ENCODE results near the gene SHBG. TPM values are rescaled to one million over a fixed set of nuclear protein-coding genes. Genes with fewer than 3 reads are reported as not detected.

The SHBG gene
- total RNA-seq, 1 experiment from 2014 or later, result not detected

DNA sequence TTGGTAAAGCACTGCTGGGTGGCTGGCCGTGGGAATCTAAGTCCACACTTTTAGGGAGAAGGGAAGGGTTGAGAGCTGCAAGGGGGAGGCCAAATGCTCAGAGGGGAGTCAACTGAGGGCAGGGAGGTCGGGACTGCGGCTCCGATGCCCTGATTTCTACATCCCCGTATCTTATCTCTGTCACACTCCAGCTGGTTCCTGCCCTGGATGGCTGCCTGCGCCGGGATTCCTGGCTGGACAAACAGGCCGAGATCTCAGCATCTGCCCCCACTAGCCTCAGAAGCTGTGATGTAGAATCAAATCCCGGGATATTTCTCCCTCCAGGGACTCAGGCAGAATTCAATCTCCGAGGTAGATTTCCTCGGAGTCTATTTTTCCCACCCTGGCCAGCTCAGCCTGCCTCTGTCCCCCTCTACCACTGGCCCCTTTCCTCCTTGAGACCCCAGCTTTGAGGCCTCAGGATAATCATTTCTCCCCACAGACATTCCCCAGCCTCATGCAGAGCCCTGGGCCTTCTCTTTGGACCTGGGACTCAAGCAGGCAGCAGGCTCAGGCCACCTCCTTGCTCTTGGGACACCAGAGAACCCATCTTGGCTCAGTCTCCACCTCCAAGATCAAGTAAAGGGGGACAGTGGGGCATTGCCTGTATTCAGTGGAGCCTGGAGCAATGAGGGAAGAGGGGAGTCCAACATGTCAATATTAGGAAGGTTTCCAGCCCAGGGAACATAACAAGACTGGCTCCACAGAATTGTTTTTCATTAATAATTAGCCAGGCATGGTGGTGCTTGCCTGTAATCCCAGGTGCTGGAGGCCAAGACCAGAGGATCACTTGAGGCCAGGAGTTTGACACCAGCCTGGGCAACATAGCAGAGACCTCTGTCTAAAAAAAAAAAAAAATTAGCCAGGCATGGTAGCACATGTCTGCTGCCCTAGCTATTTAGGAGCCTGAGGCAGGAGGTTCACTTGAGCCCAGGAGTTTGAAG, 1.8 kb downstream of the SHBG start:
- H3K9me2 ChIP-seq (ENCODE audit: insufficient read depth), result no peaks in the 10 kb centered on the region
- ChIA-PET POLR2A (interaction anchor here (1.0 to 3.7 kb wide), 3 partner anchors 10 to 55 kb away, joined by 5 to 31 read pairs (median 6); partner anchors contain the start of genes MPDU1, TP53 and WRAP53), RAD21 (ENCODE audit: low non-redundant PET in 1 of 2, low total read pairs in 2 of 2, uncharacterized antibody in 2 of 2, unreplicated experiment in 2 of 2) (interaction anchor here (0.8 to 1.0 kb wide), 3 partner anchors 45 to 56 kb away, joined by 3 to 5 read pairs (median 3); partner anchors contain the start of gene TP53 (in 2 of the 2)), CTCF (interaction anchor here (0.6 to 5.4 kb wide), 10 partner anchors 8 to 410 kb away, joined by 3 to 54 read pairs (median 4); partner anchors contain the start of genes FXR2, TP53 and WRAP53)
- BruUV-seq (replicated peaks), result no TSS peak
- no peak overlapping the region for H3K4me3 ChIP-seq (replicated peaks in 1 of 2; ENCODE audit: low read depth in 1 of 2, low read length in 2 of 2)
- DNase-seq (ENCODE audit: low read depth, low spot score) (no peak), ATAC-seq (no peak)
- H4K20me1 ChIP-seq (ENCODE audit: insufficient read depth), result no peaks in the 10 kb centered on the region
- intact Hi-C loops (cut with micrococcal nuclease), result loop anchor here (1.0 to 5.0 kb wide), 2 partner anchors 56 to 426 kb away; partner anchors contain the start of gene TP53
- H3K4me2 ChIP-seq (ENCODE audit: low read length), result no peak overlapping the region
- H3K9me3 ChIP-seq (ENCODE audit: control insufficient read depth in 1 of 2, insufficient read depth in 1 of 2, low read depth in 1 of 2, low read length in 2 of 2), result no peaks in the 10 kb centered on the region
- no peak overlapping the region for H2AFZ ChIP-seq (ENCODE audit: low read depth, low read length, poor library complexity, severe bottlenecking)
- no peaks in the 10 kb centered on the region for H3K36me3 ChIP-seq (ENCODE audit: control insufficient read depth in 1 of 2, insufficient read depth in 2 of 2, low read length in 2 of 2)
- no peak overlapping the region for H3K9ac ChIP-seq (ENCODE audit: low read length)
- H3K27ac ChIP-seq (ENCODE audit: low read depth, low read length), result no peak overlapping the region; the same call in 1 of the 2 replicates
- H3K79me2 ChIP-seq (ENCODE audit: insufficient read depth, low read length), result peaks cover 3% of the 10 kb centered on the region; the same call in 1 of the 2 replicates
- TF ChIP-seq EZH2phosphoT487 (IDR thresholded peaks at IDR 0.05; ENCODE audit: borderline replicate concordance) (no peak), ELF1 (IDR thresholded peaks at IDR 0.05; ENCODE audit: borderline replicate concordance, low read depth) (no peak), TCF7L2 (IDR thresholded peaks at IDR 0.05; ENCODE audit: borderline replicate concordance, extremely low read depth, insufficient read depth, insufficient read length) (no peak), ZNF274 (IDR thresholded peaks at IDR 0.05; ENCODE audit: low read depth, low read length) (no peak), SIN3A (IDR thresholded peaks at IDR 0.05; ENCODE audit: low read depth) (no peak), EGR1 (IDR thresholded peaks at IDR 0.05; ENCODE audit: low read depth) (no peak), ZFX (IDR thresholded peaks at IDR 0.05) (no peak), EZH2 (IDR thresholded peaks at IDR 0.05) (no peak), FOSL1 (IDR thresholded peaks at IDR 0.05; ENCODE audit: low read depth) (no peak), JUND (IDR thresholded peaks at IDR 0.05) (no peak), CBX3 (IDR thresholded peaks at IDR 0.05; ENCODE audit: low read depth) (no peak), POLR2A (IDR thresholded peaks at IDR 0.05; ENCODE audit: borderline replicate concordance, extremely low read depth, insufficient read depth, insufficient read length) (no peak), SRF (IDR thresholded peaks at IDR 0.05; ENCODE audit: low read depth) (no peak)
- TF ChIP-seq, protein P1, sequence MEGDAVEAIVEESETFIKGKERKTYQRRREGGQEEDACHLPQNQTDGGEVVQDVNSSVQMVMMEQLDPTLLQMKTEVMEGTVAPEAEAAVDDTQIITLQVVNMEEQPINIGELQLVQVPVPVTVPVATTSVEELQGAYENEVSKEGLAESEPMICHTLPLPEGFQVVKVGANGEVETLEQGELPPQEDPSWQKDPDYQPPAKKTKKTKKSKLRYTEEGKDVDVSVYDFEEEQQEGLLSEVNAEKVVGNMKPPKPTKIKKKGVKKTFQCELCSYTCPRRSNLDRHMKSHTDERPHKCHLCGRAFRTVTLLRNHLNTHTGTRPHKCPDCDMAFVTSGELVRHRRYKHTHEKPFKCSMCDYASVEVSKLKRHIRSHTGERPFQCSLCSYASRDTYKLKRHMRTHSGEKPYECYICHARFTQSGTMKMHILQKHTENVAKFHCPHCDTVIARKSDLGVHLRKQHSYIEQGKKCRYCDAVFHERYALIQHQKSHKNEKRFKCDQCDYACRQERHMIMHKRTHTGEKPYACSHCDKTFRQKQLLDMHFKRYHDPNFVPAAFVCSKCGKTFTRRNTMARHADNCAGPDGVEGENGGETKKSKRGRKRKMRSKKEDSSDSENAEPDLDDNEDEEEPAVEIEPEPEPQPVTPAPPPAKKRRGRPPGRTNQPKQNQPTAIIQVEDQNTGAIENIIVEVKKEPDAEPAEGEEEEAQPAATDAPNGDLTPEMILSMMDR (IDR thresholded peaks at IDR 0.05 in 2 of 3, conservative IDR thresholded peaks at IDR 0.05 in 1 of 3; ENCODE audit: borderline replicate concordance in 1 of 3, insufficient read depth in 1 of 3, low read depth in 2 of 3, low read length in 2 of 3), result no peak
- TF ChIP-seq, protein P2, sequence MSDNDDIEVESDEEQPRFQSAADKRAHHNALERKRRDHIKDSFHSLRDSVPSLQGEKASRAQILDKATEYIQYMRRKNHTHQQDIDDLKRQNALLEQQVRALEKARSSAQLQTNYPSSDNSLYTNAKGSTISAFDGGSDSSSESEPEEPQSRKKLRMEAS (IDR thresholded peaks at IDR 0.05), result no peak
- TF ChIP-seq, protein P3, sequence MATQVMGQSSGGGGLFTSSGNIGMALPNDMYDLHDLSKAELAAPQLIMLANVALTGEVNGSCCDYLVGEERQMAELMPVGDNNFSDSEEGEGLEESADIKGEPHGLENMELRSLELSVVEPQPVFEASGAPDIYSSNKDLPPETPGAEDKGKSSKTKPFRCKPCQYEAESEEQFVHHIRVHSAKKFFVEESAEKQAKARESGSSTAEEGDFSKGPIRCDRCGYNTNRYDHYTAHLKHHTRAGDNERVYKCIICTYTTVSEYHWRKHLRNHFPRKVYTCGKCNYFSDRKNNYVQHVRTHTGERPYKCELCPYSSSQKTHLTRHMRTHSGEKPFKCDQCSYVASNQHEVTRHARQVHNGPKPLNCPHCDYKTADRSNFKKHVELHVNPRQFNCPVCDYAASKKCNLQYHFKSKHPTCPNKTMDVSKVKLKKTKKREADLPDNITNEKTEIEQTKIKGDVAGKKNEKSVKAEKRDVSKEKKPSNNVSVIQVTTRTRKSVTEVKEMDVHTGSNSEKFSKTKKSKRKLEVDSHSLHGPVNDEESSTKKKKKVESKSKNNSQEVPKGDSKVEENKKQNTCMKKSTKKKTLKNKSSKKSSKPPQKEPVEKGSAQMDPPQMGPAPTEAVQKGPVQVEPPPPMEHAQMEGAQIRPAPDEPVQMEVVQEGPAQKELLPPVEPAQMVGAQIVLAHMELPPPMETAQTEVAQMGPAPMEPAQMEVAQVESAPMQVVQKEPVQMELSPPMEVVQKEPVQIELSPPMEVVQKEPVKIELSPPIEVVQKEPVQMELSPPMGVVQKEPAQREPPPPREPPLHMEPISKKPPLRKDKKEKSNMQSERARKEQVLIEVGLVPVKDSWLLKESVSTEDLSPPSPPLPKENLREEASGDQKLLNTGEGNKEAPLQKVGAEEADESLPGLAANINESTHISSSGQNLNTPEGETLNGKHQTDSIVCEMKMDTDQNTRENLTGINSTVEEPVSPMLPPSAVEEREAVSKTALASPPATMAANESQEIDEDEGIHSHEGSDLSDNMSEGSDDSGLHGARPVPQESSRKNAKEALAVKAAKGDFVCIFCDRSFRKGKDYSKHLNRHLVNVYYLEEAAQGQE (IDR thresholded peaks at IDR 0.05; ENCODE audit: low read depth), result no peak
- TF ChIP-seq, protein P4, sequence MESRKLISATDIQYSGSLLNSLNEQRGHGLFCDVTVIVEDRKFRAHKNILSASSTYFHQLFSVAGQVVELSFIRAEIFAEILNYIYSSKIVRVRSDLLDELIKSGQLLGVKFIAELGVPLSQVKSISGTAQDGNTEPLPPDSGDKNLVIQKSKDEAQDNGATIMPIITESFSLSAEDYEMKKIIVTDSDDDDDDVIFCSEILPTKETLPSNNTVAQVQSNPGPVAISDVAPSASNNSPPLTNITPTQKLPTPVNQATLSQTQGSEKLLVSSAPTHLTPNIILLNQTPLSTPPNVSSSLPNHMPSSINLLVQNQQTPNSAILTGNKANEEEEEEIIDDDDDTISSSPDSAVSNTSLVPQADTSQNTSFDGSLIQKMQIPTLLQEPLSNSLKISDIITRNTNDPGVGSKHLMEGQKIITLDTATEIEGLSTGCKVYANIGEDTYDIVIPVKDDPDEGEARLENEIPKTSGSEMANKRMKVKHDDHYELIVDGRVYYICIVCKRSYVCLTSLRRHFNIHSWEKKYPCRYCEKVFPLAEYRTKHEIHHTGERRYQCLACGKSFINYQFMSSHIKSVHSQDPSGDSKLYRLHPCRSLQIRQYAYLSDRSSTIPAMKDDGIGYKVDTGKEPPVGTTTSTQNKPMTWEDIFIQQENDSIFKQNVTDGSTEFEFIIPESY (IDR thresholded peaks at IDR 0.05; ENCODE audit: extremely low read depth, insufficient replicate concordance, low read length), result no peak
- H3K4me1 ChIP-seq (ENCODE audit: control insufficient read depth in 1 of 2, insufficient read depth in 2 of 2, low read length in 2 of 2), result peaks cover 4 to 15% of the 10 kb centered on the region in 2 experiments
- no peaks in the 10 kb centered on the region for H3K27me3 ChIP-seq (ENCODE audit: insufficient read depth, low read length)
